IMR-90 (cell line): ENCODE measurements around the gene EMX1.

Source experiments
- CEBPB ChIP-seq: IDR thresholded peaks from 2 replicates; pipeline ENCODE4 v1.6.1; 2012; ENCODE audit warnings: low read depth, low read length, improper control_type of control experiment
- CHD1 ChIP-seq: IDR thresholded peaks from 2 replicates; pipeline ENCODE4 v1.6.1; 2012; ENCODE audit warnings: low read depth, low read length, improper control_type of control experiment
- ELK1 ChIP-seq: fragments of 150-350 bp; IDR thresholded peaks from 2 replicates; pipeline ENCODE4 v1.6.1; 2016; ENCODE audit warnings: low read depth, mild to moderate bottlenecking, low read length, moderate library complexity, borderline replicate concordance
- FOS ChIP-seq: fragments of 150-350 bp; IDR thresholded peaks from 2 replicates; pipeline ENCODE4 v1.6.1; 2016; ENCODE audit warnings: low read depth, low read length
- MAFK ChIP-seq: IDR thresholded peaks from 2 replicates; pipeline ENCODE4 v1.6.1; 2012; ENCODE audit warnings: low read depth, low read length, improper control_type of control experiment
- MXI1 ChIP-seq: IDR thresholded peaks from 2 replicates; pipeline ENCODE4 v1.6.1; 2012; ENCODE audit warnings: low read depth, mild to moderate bottlenecking, low read length, moderate library complexity, borderline replicate concordance
- NFE2L2 ChIP-seq: fragments of 150-350 bp; IDR thresholded peaks from 2 replicates; pipeline ENCODE4 v1.6.1; 2016; ENCODE audit warnings: low read depth, mild to moderate bottlenecking, low read length
- POLR2A ChIP-seq: IDR thresholded peaks from 2 replicates; pipeline ENCODE4 v1.6.1; 2012; ENCODE audit warnings: mild to moderate bottlenecking, low read depth, low read length
- RAD21 ChIP-seq: IDR thresholded peaks from 2 replicates; pipeline ENCODE4 v1.6.1; 2012; ENCODE audit warnings: low read length, improper control_type of control experiment
- RCOR1 ChIP-seq: IDR thresholded peaks from 2 replicates; pipeline ENCODE4 v1.6.1; 2012; ENCODE audit warnings: mild to moderate bottlenecking, low read length, improper control_type of control experiment; ENCODE audit not compliant: insufficient replicate concordance
- RFX5 ChIP-seq: IDR thresholded peaks from 2 replicates; pipeline ENCODE4 v1.8.0; 2012; ENCODE audit warnings: low read depth, mild to moderate bottlenecking, low read length, moderate library complexity
- SMC3 ChIP-seq: fragments of 150-350 bp; IDR thresholded peaks from 2 replicates; pipeline ENCODE4 v1.6.1; 2016; ENCODE audit warnings: low read depth, mild to moderate bottlenecking, antibody characterized with exemption, low read length, moderate library complexity
- USF2 ChIP-seq: fragments of 150-350 bp; IDR thresholded peaks from 2 replicates; pipeline ENCODE4 v1.6.1; 2017; ENCODE audit warnings: mild to moderate bottlenecking, antibody characterized with exemption, low read length, low read depth
- TF ChIP-seq, protein P1 (sequence below): conservative IDR thresholded peaks from 2 replicates; pipeline ENCODE4 v1.5.1; 2012; ENCODE audit warnings: mild to moderate bottlenecking, low read depth, low read length, improper control_type of control experiment

GRCh38 chr2:72901426-72901825, 15.9 kb upstream of the EMX1 start:
- TF ChIP-seq, protein P1, sequence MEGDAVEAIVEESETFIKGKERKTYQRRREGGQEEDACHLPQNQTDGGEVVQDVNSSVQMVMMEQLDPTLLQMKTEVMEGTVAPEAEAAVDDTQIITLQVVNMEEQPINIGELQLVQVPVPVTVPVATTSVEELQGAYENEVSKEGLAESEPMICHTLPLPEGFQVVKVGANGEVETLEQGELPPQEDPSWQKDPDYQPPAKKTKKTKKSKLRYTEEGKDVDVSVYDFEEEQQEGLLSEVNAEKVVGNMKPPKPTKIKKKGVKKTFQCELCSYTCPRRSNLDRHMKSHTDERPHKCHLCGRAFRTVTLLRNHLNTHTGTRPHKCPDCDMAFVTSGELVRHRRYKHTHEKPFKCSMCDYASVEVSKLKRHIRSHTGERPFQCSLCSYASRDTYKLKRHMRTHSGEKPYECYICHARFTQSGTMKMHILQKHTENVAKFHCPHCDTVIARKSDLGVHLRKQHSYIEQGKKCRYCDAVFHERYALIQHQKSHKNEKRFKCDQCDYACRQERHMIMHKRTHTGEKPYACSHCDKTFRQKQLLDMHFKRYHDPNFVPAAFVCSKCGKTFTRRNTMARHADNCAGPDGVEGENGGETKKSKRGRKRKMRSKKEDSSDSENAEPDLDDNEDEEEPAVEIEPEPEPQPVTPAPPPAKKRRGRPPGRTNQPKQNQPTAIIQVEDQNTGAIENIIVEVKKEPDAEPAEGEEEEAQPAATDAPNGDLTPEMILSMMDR = no peak
- TF ChIP-seq POLR2A = no peak
- TF ChIP-seq SMC3 = no peak
- TF ChIP-seq RCOR1 = no peak
- no peak for TF ChIP-seq USF2
- no peak for TF ChIP-seq MAFK
- no peak for TF ChIP-seq RAD21
- TF ChIP-seq RFX5 = no peak
- TF ChIP-seq MXI1 = no peak
- no peak for TF ChIP-seq FOS
- TF ChIP-seq CEBPB = no peak
- no peak for TF ChIP-seq ELK1
- TF ChIP-seq NFE2L2 = no peak
- TF ChIP-seq CHD1 = no peak
